Fibroblast of pulmonary artery (primary cell): ENCODE data around the gene P3H3.

Source experiments
- DNase-seq: peaks from one replicate; pipeline ENCODE4 v3.0.0-alpha.2; 2010; ENCODE audit warnings: low read depth
- H3K4me3 ChIP-seq: replicated peaks from 2 replicates; pipeline ENCODE4 v1.5.1; 2011; ENCODE audit warnings: low read depth, mild to moderate bottlenecking, control low read depth, low read length, moderate library complexity
- CTCF ChIP-seq: IDR thresholded peaks from 2 replicates; pipeline ENCODE4 v1.5.1; 2011; ENCODE audit warnings: mild to moderate bottlenecking, control low read depth, low read length, inconsistent platforms; ENCODE audit errors: missing control alignments

The P3H3 gene

DNA sequence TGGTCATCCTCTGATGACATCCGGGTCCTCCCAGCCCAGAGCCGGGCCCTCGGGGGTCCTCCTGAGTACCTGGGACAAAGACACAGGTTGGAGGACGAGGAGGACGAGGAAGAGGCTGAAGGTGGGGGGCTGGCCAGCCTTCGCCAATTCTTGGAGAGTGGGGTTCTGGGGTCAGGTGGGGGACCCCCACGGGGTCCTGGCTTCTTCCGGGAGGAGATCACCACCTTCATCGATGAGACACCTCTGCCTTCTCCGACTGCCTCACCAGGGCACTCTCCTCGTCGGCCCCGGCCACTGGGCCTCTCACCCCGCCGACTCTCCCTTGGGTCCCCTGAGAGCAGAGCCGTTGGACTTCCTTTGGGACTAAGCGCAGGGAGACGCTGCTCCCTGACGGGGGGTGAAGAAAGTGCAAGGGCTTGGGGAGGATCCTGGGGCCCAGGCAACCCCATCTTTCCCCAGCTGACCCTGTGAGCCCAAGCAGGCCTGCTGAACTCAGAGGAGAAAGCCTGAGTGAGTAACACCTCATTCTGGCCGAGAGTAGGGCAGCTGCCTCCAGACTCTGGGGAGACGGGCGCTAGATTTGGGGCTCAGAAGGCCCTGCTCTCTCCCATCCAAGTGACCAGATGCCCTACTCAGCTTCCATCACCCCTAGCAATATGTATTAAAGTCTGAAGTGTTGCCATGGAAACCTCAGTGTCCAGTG, 1.3 kb upstream of the P3H3 start:
- H3K4me3 ChIP-seq, result no peak overlapping the region
- no peak for TF ChIP-seq CTCF
- no peak for DNase-seq

- DNase-seq, result peak; percentile 80
- no peak for TF ChIP-seq CTCF
- peak overlapping the region; percentile 28 for H3K4me3 ChIP-seq
Observed at GRCh38 chr12:6827437-6827911, 733 bp upstream of the P3H3 start.

GRCh38 chr12:6828781-6829535, 751 bp downstream of the P3H3 start:
- peak overlapping the region; percentile 89 for H3K4me3 ChIP-seq
- DNase-seq, result peak; percentile 45
- TF ChIP-seq CTCF, result no peak

DNA sequence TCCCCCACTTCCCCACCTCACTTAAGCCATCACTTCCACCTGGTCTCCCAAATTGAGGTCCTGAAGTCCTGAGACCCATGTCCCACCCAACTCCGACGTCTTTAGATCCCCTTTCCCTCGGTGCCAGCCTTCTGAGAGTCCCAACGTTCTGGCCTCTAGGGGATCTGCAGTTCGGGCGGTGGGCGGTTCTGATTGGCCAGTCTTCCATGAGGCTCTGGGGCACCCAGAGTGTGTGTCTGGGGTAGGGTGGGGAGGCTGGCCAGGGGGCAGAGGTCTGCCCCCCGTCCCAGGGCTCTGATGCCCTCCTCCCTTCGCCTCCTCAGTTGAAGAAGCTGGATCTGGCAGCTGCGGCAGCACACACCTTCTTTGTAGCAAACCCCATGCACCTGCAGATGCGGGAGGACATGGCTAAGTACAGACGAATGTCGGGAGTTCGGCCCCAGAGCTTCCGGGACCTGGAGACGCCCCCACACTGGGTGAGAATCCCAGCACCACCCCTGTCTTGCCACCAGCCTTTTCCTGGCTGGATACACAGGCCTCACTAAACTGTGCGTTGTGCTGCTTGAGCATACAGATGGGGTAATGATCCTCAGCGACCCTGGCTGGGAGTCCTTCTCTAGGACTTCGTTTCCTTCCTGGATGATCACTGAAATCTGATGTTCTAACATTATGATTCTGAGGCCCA, 1.5 kb downstream of the P3H3 start:
- peak overlapping the region; percentile 89 for H3K4me3 ChIP-seq
- DNase-seq, result no peak
- peak; percentile 23 for TF ChIP-seq CTCF

- DNase-seq, result no peak
- no peak for TF ChIP-seq CTCF
- no peak overlapping the region for H3K4me3 ChIP-seq
Observed at GRCh38 chr12:6830286-6830890, 2.2 kb downstream of the P3H3 start.

DNA sequence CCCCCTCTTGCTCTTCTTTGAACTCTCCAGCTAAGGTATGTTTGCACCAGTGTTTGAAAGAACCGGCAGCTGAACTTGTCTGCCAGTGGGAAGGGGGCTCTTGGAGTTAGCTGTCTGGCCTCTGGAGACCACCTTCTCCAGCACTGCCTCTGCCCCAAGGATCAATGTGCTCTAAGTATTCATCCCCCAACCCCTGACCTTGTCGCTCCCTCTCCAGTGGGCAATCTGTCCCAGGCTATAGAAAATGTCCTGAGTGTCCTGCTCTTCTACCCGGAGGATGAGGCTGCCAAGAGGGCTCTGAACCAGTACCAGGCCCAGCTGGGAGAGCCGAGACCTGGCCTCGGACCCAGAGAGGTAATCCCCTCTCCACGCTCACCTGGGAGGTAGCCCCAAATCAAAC, 2.8 kb downstream of the P3H3 start:
- no peak for DNase-seq
- H3K4me3 ChIP-seq, result no peak overlapping the region
- no peak for TF ChIP-seq CTCF
